Measurements from ENCODE around the gene TST. TPM values are rescaled to one million over a fixed set of nuclear protein-coding genes. Genes with fewer than 3 reads are reported as not detected.

Gene TST
- polyA plus RNA-seq, 1 of the 3 experiments (the other 2 are of a cell fraction) = 49.4 TPM

- Histone ChIP-seq H3K4me3 (ENCODE audit: low read depth in 2 of 2, low read length in 1 of 2) (no peak overlapping the region), H3K9me3 (no peaks in the 10 kb centered on the region), H2AFZ (ENCODE audit: low read depth) (no peak overlapping the region), H3K27ac (ENCODE audit: low read depth in 2 of 2, low read length in 1 of 2) (no peak overlapping the region), H3K79me2 (ENCODE audit: insufficient read depth) (no peaks in the 10 kb centered on the region), H3K9me2 (no peaks in the 10 kb centered on the region), H3K27me3 (ENCODE audit: insufficient read depth) (peaks cover 8% of the 10 kb centered on the region; the same call in 1 of the 2 replicates), H3K4me1 (ENCODE audit: control insufficient read depth in 1 of 2, insufficient read depth in 2 of 2, low read depth in 1 of 2, low read length in 1 of 2) (no peaks in the 10 kb centered on the region), H3K4me2 (no peak overlapping the region), H4K20me1 (ENCODE audit: insufficient read depth) (no peaks in the 10 kb centered on the region), H3K36me3 (replicated peaks in 1 of 2; ENCODE audit: control insufficient read depth in 1 of 2, insufficient read depth in 2 of 2, low read length in 1 of 2) (no peaks in the 10 kb centered on the region), H3F3A (replicated peaks; ENCODE audit: insufficient read depth) (no peaks in the 10 kb centered on the region), H3K9ac (no peak overlapping the region)
- DNase-seq = no peak
- POLR2A ChIA-PET = no interaction called here
- 34% methylated on average over 2 of the region's 2 CpGs for WGBS (ENCODE audit: low lambda C conversion rate)
- no peak for TF ChIP-seq USF1 (IDR thresholded peaks at IDR 0.05; ENCODE audit: borderline replicate concordance, low read depth)
- no peak for TF ChIP-seq TCF12 (IDR thresholded peaks at IDR 0.05)
- no peak for TF ChIP-seq RCOR1 (IDR thresholded peaks at IDR 0.05; ENCODE audit: low read length)
- no peak for TF ChIP-seq RFX5 (IDR thresholded peaks at IDR 0.05; ENCODE audit: low read length)
- TF ChIP-seq GATA2 (CRISPR knock-in tag; IDR thresholded peaks at IDR 0.05) = no peak
- no peak for TF ChIP-seq CHD2 (IDR thresholded peaks at IDR 0.05; ENCODE audit: low read length, partially characterized antibody)
- TF ChIP-seq FOXM1 (IDR thresholded peaks at IDR 0.05; ENCODE audit: low read depth) = no peak
- CTCF ChIA-PET = interaction anchor here (1.2 kb wide), 1 partner anchor 30 kb away, joined by 4 read pairs; no protein-coding TSS in a partner anchor
Observed at GRCh38 chr22:37007651-37008050, 11.6 kb downstream of the TST start.

- no peak for DNase-seq
- no peaks in the 10 kb centered on the region for H3F3A ChIP-seq (replicated peaks; ENCODE audit: insufficient read depth)
- H3K4me2 ChIP-seq = no peak overlapping the region
- H2AFZ ChIP-seq (ENCODE audit: low read depth) = no peak overlapping the region
- H3K27ac ChIP-seq (ENCODE audit: low read depth in 2 of 2, low read length in 1 of 2) = no peak overlapping the region
- H3K36me3 ChIP-seq (replicated peaks in 1 of 2; ENCODE audit: control insufficient read depth in 1 of 2, insufficient read depth in 2 of 2, low read length in 1 of 2) = no peaks in the 10 kb centered on the region
- H3K27me3 ChIP-seq (ENCODE audit: insufficient read depth) = peaks cover 11% of the 10 kb centered on the region; the same call in 1 of the 2 replicates
- no peak overlapping the region for H3K9ac ChIP-seq
- no peaks in the 10 kb centered on the region for H3K9me2 ChIP-seq
- 74% methylated on average over 7 of the region's 7 CpGs for WGBS (ENCODE audit: low lambda C conversion rate)
- H3K79me2 ChIP-seq (ENCODE audit: insufficient read depth) = no peaks in the 10 kb centered on the region
- H3K9me3 ChIP-seq = no peaks in the 10 kb centered on the region
- ChIA-PET POLR2A (no interaction called here), CTCF (interaction anchor here (0.6 kb wide), 1 partner anchor 24 kb away, joined by 3 read pairs; no protein-coding TSS in a partner anchor)
- H3K4me3 ChIP-seq (ENCODE audit: low read depth in 2 of 2, low read length in 1 of 2) = no peak overlapping the region
- H3K4me1 ChIP-seq (ENCODE audit: control insufficient read depth in 1 of 2, insufficient read depth in 2 of 2, low read depth in 1 of 2, low read length in 1 of 2) = no peaks in the 10 kb centered on the region
- TF ChIP-seq RXRA (IDR thresholded peaks at IDR 0.05; ENCODE audit: borderline replicate concordance, low read depth) (no peak), REST (IDR thresholded peaks at IDR 0.05; ENCODE audit: low read depth, low read length) (no peak)
- H4K20me1 ChIP-seq (ENCODE audit: insufficient read depth) = no peaks in the 10 kb centered on the region
Observed at GRCh38 chr22:37002633-37003032, 16.6 kb downstream of the TST start.

Measured in SK-N-SH (cell line).